DMS53 treated with DMSO at 0.1 percent for 48 hours (cell line): ENCODE measurements around the gene JAG2.

Source experiments
- DNase-seq: peaks from one replicate; lab custom pipeline; 2025; ENCODE audit not compliant: unreplicated experiment; lab: John Stamatoyannopoulos, UW

Gene JAG2

DNA sequence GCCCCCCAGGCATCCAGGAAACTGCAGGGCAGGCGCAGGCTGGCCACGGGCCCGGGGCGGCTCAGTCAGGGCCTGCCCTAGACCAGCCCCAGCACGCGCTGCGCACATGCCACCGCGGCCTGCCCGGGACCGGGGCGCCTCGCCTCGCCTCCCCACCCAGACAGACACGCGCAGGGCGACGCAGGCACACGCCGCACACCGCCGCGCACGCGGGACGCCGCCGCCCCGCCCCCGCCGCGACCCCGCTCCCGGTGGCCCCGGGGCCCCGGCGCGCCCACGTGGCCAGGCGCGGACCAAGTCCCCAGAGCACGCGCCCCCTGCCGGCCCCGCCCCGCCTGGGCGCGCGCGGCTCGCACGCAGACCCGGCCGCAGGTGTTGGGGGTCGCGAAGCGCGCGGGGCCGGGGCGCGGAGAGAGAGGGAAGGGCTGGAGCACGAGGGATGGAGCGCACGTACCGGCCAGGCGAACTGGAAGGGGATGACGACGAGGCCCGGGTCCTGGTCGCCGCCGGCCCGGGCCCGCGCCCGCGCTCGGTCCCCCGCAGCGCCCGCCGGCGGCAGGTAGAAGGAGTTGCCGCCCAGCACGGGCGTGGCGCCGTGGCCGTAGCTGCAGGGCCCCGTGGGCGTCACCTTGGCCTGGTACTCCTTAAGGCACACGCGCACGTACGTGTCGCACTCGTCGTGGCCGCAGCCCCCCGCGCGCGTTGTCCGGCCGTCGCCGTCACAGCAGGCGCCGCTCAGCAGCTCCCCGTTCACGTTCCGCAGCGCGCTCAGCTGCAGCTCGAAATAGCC lies 1.1 kb downstream of the JAG2 start:
- no peak for DNase-seq

DNA sequence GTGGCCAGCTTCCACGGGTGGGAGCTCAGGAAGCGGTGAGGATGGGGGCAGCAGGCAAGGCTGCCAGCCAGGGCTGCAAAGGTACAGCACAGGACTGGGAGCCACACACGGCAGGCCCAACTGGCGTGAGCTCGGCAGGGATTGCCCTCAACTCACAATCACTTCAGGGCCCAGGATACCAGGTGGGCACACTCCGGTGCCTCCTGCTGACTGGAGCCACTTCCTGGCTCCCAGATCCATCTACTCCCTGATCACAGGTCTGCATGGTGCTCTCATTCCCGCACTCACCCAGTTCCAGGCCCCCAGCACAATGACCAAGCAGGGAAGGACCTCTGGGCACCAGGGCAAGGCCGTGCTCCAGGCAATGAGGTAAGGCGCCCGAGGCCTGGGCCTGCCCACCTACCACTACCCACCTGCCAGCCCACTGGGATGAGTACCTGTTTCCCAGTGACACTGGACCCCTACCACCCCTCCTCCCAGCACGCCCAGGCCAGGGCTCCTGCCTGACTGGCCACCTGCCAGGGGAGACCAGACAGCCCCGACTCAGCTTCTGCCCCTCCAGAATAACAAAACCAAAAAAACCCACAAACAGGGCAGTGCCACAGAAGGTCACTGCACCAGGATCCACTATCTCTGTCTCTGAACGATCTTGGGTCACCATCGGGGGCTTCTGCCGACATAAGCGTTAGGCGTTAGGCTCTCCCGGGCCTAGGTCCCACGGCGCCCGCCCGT lies 1.8 kb downstream of the JAG2 start:
- no peak for DNase-seq

DNA sequence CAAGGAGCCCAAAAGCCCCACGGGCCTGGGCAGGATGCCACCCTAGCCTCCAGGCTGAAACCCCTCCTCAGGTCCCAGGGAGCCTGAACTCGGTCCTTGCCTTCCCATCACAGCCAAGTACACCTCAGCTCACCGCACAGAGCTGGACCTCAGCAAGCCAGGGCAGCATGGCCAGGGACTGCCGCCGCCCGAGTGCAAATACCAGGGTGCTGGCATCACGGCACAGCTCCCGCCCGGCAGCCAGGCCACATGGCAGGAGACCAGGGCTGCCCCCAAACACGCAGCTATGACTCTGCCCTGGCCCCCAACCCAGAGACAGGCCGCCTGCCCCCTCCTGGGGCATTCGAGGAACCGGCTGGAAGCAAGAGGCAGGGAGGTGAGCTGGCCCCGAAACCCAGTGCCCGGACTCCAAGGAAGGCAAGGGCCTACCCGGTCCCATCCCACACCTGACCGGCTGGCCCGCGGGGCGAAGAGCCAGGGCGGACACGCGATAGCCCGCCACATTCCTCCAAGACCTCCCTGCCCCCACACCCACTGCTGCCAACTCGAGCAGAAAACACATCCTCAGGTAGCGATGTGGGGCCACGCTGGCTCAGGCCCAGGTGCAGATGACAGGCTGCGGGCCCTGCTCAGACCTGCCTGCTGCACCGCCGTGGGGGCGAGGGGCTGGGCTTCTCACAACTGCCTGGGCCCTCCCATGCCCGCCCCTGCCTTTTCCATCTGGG lies 2.7 kb downstream of the JAG2 start:
- DNase-seq: no peak

DNA sequence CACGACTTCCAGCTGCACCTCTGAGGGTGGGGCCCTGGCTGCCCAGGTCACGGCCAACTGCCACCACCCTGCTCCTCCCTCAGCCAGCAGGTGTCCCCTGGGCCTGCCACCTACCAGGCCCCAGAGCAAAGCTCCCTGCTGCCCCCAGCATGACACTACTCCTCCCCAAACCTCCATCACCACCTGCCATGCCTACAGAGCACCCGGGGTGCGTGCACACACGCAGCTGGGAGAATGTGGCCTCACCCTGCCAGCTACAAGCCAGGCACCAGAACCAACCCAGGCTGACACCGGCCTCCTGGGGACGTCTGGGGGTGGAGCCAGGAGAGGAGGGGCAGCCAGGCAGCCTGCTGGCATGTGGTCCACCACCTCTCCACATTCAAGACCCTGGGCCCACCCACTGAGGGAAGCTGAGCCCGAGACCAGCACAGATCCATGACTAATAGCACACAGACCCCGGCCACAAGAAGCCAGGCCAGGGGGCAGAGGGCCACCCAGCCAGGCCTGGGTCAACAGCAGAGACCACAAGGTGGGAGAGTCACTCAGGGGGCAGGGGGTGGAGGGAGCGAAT lies 3.4 kb downstream of the JAG2 start:
- DNase-seq: peak; percentile 31

DNA sequence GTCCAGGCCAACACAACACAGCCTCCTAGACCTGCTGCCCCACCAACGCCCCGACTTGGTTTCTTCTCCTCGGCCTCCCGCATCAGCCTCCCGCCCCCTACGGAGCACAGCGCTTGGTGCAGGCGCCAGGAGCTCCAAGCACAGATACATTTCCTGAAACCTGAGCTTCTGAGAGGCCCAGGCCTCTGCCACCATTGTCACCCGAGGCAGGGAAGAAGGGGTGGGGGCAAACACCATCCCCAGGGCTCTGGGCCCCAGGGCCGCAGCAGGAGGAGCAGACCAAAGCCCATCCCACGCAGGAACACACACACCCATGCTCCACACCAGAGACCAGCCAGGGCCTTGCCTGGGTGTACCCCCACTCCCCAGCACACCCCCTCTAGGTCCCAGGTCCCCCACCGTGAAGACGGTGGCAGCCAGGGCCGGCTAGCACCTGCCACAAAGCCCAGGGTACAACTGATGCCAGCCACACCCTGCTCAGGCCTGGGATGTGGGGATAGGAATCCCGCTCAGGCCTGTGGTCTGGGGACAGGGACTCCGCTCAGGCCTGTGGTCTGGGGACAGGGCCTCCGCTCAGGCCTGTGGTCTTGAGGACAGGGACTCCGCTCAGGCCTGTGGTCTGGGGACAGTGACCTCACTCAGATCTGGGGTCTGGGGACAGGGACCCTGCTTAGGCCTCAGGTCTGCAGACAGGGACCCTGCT lies 5.4 kb downstream of the JAG2 start:
- no peak for DNase-seq

DNA sequence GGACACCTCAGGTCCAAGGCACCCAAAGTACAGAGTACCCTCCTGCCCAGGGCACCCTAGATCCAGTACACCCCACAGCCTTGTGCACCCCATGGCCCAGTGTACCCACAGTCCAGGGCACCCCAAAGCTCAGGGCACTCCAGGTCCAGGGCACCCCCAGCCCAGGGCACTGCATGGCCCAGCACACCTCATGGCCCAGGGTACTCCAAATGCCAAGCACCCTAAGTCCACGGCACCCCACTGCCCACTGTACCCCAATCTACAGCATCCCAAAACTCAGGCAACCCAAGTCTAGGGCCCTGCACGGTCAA lies 6.0 kb downstream of the JAG2 start:
- no peak for DNase-seq

DNA sequence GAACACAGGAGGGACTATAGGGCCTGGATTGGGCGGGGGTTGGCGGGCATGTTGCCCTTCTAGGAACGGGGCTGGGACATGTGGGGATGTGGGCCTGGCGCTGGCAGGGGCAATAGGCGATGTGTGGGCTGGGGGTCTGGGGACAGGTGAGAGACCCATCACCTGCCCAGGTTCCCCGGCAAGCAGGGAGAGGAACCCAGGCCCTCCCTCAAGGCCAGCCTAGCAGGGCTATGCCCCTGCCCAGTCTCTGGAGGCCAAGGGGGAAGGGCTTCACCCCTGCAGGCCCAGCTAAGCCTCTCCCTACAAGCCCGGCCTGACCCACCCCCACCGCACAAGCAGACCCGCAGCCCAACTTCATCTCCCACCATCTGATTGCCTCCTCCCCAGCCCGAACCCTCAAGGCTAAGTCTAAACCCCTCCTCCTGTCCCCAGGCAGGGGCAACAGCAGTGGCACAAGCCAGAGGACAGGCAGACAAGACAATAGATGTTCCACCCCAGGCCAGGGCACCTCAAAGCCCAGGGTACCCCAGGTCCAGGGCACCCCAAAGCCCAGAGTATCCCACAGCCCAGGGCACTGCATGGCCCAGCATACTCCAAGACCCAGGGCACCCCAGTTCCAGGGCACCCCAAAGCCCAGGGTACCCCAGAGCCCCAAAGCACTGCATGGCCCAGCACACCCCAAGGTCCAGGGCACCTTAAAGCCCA lies 6.5 kb downstream of the JAG2 start:
- no peak for DNase-seq

DNA sequence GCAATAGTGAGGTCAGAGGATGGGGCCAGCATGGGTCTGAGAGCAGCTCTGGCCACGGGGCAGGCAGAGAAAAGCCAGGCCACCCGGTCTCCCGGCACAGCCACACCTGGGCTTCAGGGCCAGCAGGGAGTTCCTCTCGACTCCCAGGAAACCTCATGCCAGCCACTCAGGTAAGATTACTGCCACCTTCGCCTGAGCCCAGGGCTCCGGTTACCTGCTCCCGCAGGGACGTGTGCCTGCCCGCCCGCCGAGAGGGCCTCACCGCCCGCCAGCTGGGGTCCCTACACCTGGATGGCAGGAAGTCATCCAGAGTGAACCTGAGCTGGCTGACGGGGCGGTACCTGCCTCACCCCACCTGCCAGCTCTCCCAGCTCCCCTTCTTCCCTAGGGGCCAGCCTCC lies 7.3 kb downstream of the JAG2 start:
- DNase-seq: no peak

DNA sequence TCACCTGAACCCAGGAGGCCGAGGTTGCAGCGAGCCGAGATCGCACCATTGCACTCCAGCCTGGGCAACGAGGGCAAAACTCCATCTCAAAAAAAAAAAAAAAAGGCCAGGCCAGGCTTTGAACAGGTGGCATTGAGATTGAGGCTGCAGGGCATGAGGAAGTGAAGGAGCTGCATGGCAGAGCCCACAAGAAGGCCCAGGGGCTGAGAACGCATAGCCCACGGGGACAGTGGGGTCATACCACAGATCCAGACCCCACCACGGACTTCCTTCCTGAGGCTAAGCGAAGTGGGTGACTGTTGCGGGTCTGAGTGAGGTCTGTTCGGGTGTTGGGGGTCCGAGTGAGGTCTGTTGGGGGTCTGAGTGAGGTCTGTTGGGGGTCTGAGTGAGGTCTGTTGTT lies 7.8 kb downstream of the JAG2 start:
- DNase-seq: no peak

DNA sequence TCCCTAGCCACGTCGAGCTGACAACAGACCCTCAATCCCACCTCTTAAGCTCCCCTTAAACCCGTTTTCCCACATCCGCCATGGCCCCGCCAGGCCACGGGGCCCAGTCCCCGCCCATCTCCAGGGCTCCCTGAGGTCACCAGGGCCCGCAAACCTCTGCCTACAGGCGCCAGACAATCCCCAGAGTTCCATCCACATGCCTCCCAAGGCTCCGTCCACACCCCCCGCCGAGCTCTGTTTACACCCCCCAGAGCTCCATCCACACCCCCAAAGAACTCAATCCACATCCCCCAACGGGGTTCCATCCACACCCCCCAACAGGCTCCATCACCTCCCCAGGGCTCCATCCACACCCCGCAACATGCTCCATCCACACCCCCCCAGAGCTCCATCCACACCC lies 9.2 kb downstream of the JAG2 start:
- no peak for DNase-seq

DNA sequence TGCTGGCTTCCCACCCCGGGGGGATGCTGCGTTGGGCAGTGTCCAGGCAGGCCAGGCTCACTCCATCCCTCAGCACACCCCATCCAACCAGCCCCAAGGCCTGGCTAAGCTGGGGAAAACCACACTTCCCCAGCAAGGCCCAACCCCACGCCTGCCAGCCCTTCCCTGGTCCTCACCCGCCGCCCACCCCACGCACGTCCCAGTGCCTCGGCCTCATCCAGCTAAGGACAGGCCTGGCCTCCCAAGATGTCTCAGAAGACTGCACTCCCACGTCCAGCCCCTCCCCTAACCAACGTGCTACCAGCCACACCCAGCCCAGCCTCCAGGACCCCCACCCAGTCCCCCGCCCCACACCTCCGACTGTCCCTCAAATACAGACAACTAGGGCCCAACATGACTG lies 9.8 kb downstream of the JAG2 start:
- no peak for DNase-seq

DNA sequence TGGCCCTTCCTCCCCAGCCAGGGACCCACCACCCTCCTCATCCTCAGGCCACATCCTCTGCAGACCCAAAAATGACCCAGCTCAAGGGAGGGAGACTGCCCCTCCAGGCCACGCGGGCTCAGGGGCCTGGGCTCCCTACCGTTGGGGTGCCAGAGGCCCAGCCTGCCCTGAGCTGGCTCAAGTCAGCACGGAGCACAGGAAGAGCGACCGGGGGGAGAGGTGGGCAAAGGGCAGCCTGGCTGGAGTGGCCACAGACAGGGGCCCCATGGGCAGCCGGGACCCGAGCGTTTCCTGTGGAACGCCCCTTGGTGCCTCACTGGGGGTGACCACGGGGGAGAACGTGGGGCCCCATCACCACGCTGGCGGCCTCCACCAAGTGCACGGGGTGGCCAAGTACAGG lies 10.7 kb downstream of the JAG2 start:
- no peak for DNase-seq

DNA sequence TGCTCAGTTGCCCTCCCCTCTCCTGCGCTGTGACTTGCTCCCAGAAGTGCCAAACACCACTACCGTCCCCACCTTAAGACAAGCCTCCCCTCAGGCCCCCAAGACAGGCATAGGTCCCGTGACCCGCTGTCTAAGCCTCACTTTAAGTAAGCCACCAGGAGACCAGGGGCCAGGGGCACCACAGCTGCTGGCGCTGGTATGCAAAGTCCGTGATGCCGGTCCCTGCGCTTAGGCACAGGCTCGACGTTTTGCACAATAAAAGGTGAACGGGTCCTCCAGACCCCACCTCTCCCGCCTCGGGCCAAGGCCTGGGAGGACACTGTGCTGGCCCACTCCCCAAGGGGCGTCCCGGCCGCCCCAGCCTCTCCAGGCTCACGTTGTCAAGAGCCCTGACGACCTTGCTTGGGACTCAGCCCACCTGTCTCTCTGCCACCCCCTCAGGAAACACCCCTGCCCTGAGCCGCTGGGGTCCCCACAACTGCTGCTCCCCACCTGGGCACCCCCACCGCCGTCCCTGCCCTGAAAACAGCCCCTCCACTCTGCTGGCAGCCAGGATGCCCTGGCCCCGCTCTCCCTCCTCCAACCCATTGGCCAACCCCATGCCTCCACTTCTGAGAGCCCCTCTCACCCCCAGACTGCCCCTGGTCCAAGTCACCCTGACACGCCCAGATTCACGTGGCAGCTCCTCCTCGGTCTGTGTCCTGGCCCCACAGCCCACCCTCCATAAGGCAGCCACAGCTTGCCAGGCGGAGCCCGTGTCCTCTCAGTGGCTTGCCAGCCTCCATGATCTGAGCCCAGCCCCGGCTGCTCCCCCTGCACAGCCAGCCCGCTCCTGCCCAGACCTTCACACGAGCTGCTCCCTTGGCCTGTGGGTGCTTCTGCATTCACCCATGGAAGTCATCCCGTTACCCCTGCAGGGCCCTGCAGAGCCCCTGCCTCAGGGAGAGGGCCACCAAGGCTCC lies 11.9 kb downstream of the JAG2 start:
- DNase-seq: no peak

DNA sequence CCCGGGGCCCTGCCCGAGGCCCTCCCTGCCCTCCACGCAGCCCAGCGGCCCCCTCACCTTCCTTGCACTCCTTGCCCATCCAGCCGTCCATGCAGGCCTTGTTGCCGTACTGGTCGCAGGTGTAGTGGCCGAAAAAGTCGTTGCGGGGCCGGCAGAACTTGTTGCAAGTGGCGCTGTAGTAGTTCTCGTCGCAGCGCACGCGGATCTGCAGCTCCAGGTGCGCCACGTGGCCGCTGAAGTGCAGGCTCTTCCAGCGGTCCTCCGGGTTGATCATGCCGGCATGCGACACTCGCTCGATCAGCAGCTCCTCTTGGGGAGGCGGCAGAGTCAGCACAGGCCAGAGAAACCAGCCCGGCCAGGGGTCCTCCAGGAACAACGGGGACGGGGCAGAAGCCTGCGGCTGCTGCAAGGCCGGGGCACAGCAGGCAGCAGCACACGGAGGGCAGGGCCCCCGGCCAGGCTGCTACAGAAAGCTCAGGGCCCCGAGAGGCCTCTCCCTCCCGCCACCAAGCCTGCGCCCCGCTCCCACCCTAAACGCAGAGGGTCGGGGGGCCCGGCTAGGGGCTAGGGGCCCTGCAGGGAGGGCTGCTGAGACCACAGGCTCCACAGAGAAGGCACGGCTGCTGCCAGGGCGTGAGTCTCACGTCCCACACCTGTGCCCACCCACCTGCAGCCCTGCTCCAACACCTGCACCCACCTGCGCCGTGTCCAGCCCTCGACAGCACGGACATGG lies 12.7 kb downstream of the JAG2 start:
- no peak for DNase-seq

DNA sequence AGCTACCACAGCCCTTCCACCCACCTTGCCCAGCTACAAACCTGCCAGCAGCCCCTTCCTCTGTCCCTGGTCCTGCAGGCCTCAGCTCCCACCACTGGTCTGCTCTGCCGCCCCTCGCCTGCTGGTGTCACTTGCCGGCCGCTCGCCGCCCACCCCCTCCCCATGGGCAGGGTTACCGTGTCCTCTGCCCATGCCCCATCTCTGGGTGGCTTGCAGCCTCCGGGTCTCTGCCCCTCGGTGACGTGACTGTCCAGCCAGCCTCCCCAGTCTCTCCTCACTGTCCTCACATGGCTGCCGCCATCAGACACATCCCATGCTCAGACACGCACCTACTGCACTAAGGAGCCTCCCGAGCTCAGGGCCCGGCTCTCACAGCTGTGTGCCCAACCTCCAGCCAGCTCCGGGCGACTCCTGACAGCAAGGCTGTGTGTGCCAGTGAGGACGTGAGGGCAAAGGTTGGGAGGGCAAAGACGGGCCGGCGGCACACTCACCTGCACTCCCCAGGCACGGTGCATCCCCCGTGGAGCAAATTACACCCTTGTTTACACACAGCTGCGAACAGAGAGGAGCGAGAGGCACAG lies 13.4 kb downstream of the JAG2 start:
- no peak for DNase-seq

DNA sequence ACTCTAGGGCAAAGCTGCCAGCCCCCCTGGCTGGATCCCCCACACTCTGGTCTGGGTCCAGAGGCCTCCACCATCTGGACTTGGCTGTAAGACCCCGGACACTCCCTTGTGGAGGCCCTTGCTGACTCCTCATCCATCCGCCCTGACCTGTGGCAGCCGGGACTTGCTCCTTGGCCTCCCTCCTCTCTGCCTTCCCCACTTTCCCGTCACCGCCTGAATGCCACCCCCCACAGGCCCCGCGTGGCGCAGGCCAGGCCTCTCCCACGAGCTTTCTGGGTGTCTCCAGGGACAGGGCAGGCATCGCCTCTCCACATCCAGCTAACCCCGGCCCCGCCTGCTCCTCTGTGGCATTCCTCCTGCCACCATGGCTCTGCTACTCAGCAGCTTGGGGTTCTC lies 14.1 kb downstream of the JAG2 start:
- no peak for DNase-seq

DNA sequence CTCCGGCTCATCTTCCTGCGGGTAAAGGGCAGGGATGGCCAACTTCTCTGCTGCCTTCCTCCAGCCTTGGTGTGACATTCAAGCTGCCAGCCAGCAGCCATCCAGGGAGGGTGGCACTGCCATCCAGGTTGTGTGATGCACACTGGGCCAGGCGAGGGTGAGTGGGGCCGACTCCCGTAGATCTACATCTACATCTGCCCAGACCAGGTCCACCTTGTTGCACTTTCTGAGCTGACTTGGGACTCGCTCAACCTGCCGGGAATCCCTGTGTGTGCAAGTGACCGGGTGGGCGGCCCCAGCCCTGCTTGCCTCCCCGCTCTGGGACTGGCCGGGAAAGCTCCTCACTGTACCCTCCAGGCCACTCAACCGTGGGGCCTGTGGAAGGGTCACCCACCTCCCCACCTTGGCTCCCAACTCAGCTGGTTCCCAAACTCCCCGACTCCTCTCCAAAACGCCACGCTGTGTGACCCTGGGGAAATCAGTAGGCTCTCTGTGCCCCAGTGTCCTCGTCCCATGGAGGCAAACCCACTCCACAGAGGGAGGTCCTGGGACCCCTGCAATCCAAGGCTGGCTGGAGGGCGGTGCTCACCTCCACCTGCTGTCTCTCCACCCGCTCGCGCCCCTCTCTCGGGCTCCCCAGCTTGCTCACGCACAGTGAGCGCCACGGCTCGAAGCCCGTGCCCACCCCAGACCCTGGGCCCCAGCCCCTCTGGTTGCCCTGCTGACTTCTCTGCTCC lies 14.7 kb downstream of the JAG2 start:
- DNase-seq: no peak

DNA sequence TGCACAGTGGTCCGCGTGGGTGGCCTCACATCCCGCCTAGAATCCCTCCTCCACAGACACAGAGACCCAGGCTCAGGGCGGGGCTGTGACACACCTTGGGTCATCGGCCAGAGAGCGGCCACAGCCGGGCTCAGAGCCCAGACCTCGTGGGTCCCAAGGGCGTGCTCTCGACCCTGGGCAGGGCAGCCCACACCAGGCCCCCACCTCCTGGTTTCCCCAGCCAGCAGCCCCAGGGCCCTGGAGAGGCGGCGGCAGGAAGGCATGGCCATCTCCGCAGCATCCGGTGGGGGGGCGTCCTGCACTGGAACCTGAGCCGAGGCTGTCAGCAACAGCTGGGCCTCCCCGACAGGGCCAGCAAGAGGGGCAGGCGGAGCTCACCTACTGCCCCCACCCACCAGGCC lies 15.2 kb downstream of the JAG2 start:
- no peak for DNase-seq
